SK-N-MC (cell line): ENCODE measurements around the gene AURKAIP1.

Experiments
- EZH2 ChIP-seq: fragments of 200-600 bp; sonication (generic); IDR thresholded peaks from one replicate; pipeline ENCODE4 v1.6.1; 2017; ENCODE audit warnings: antibody characterized with exemption
- POLR2AphosphoS5 ChIP-seq: IDR thresholded peaks from 2 replicates; pipeline ENCODE4 v1.6.1; 2012; ENCODE audit warnings: mild to moderate bottlenecking, low read depth, low read length, borderline replicate concordance

DNA sequence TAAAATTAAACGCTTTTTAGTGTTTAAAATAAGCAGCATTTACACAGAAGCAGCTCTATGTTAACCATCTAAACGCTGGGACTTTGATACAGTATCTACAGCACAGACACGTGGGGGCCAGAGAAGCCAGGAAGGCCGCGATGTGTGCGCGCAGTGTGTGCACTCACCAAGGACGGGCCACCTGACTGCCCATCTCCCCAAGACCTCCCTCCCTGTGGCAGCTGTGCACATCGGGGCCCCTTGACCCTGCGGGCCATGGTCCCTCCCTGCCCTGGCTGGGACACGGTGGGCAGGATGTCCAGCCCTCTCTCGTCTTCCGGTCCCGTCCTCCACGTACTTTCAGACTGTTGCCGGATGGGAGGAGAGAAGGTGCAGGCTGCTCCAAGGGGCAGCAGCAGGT is 39.7 kb downstream of the AURKAIP1 start:
- TF ChIP-seq EZH2 (no peak), POLR2AphosphoS5 (no peak)
